H1 (cell line): ENCODE measurements around the gene OPCML. TPM values are rescaled to one million over a fixed set of nuclear protein-coding genes. Genes with fewer than 3 reads are reported as not detected.

Experiments used
- CTCF ChIA-PET: fragments of 300-600 bp; sonication (Branson Sonifier 250); formaldehyde crosslinking; loops from one replicate; lab custom pipeline; 2021; ENCODE audit not compliant: partially characterized antibody; lab: Charles Lee
- POLR2A ChIA-PET: fragments of 300-600 bp; sonication (Branson Sonifier 250); formaldehyde crosslinking; loops from one replicate; lab custom pipeline; 2021; ENCODE audit warnings: inconsistent platforms; ENCODE audit not compliant: partially characterized antibody; lab: Charles Lee
- DNase-seq, 2 experiments: peaks; one replicate each; pipeline versions ENCODE4 v3.0.0 to v3.0.0-alpha.2; 2010 to 2022; ENCODE audit warnings: low spot score in 2 of 2, low read depth in 1 of 2, mixed read lengths in 1 of 2
- FAIRE-seq: peaks from 2 replicates; lab custom pipeline; 2011; peaks lifted over from hg19 to GRCh38; lab: Jason Lieb, UNC
- H2AFZ ChIP-seq: 2 replicates; pipeline ENCODE4 v1.8.1; 2012; ENCODE audit warnings: low read length, inconsistent platforms
- H2AK5ac ChIP-seq: 2 replicates; pipeline ENCODE4 v1.6.1; 2013; ENCODE audit warnings: low read depth, low read length
- H2BK120ac ChIP-seq: replicated peaks from 2 replicates; pipeline ENCODE3; 2013; ENCODE audit warnings: low read depth, low read length, inconsistent platforms
- H2BK12ac ChIP-seq: 2 replicates; pipeline ENCODE4 v1.6.1; 2013; ENCODE audit warnings: low read depth, low read length
- H2BK15ac ChIP-seq: 2 replicates; pipeline ENCODE4 v1.6.1; 2013; ENCODE audit warnings: low read length
- H2BK20ac ChIP-seq: 2 replicates; pipeline ENCODE4 v1.6.1; 2013; ENCODE audit warnings: low read length
- H2BK5ac ChIP-seq: 2 replicates; pipeline ENCODE4 v1.6.1; 2013; ENCODE audit warnings: low read depth, low read length
- H3K14ac ChIP-seq: 2 replicates; pipeline ENCODE4 v1.6.1; 2013; ENCODE audit warnings: inconsistent platforms; ENCODE audit not compliant: insufficient read length
- H3K18ac ChIP-seq: 2 replicates; pipeline ENCODE4 v1.6.1; 2013; ENCODE audit warnings: low read length; ENCODE audit errors: extremely low read depth
- H3K23ac ChIP-seq: 2 replicates; pipeline ENCODE4 v1.6.1; 2013; ENCODE audit warnings: inconsistent platforms; ENCODE audit not compliant: insufficient read length
- H3K23me2 ChIP-seq: 2 replicates; pipeline ENCODE4 v1.6.1; 2013; ENCODE audit warnings: low read depth, low read length
- H3K27ac ChIP-seq: 2 replicates; pipeline ENCODE4 v1.6.1; 2011; ENCODE audit warnings: low read depth, low read length, inconsistent platforms
- H3K27me3 ChIP-seq, 4 experiments: replicated peaks in 1 of 4; 1 replicate in 1 of 4; 2 replicates in 3 of 4; pipeline versions ENCODE4 v1.6.1 to v1.8.1; 2011 to 2013; ENCODE audit warnings: low read length in 3 of 4, mild to moderate bottlenecking in 3 of 4, inconsistent platforms in 2 of 4, mixed read lengths in 2 of 4, moderate library complexity in 1 of 4; ENCODE audit not compliant: control insufficient read depth in 3 of 4, insufficient read depth in 3 of 4; ENCODE audit errors: extremely low read depth in 1 of 4
- H3K36me3 ChIP-seq, 4 experiments: 2 replicates each; pipeline versions ENCODE4 v1.6.1 to v1.8.1; 2011 to 2013; ENCODE audit warnings: mild to moderate bottlenecking in 4 of 4, low read length in 3 of 4, moderate library complexity in 2 of 4, control low read depth in 1 of 4, inconsistent platforms in 1 of 4; ENCODE audit not compliant: insufficient read depth in 4 of 4, control insufficient read depth in 2 of 4
- H3K4ac ChIP-seq: replicated peaks from 2 replicates; pipeline ENCODE3; 2013; ENCODE audit warnings: low read length, low read depth, mixed read lengths, inconsistent platforms; ENCODE audit not compliant: insufficient read length
- H3K4me1 ChIP-seq, 4 experiments: replicated peaks in 1 of 4; 1 replicate in 1 of 4; 2 replicates in 3 of 4; pipeline versions ENCODE4 v1.6.1 to v1.8.1; 2011 to 2013; ENCODE audit warnings: low read length in 3 of 4, inconsistent platforms in 2 of 4, mixed read lengths in 1 of 4; ENCODE audit not compliant: insufficient read depth in 4 of 4, control insufficient read depth in 3 of 4
- H3K4me2 ChIP-seq, 2 experiments: 2 replicates each; pipeline versions ENCODE4 v1.6.1 to v1.8.1; 2011 to 2013; ENCODE audit warnings: low read depth in 2 of 2, low read length in 2 of 2, control low read depth in 1 of 2, inconsistent platforms in 1 of 2, mild to moderate bottlenecking in 1 of 2; ENCODE audit not compliant: insufficient read depth in 1 of 2
- H3K4me3 ChIP-seq, 4 experiments: fragments of 200-600, 300-600 bp in 1 of 4; sonication (generic), shearing (Covaris generic), sonication (Bioruptor Twin) in 1 of 4; 2 replicates each; pipeline versions ENCODE4 v1.5.1 to v1.8.1; 2011 to 2016; ENCODE audit warnings: low read length in 4 of 4, low read depth in 3 of 4, control low read depth in 2 of 4, inconsistent platforms in 2 of 4, mild to moderate bottlenecking in 2 of 4, mixed read lengths in 1 of 4, moderate library complexity in 1 of 4; ENCODE audit not compliant: insufficient read depth in 2 of 4; ENCODE audit errors: extremely low read depth in 1 of 4
- H3K56ac ChIP-seq: replicated peaks from 2 replicates; pipeline ENCODE3; 2013; ENCODE audit warnings: low read depth, mild to moderate bottlenecking, mixed read lengths, low read length, inconsistent platforms; ENCODE audit not compliant: insufficient read length
- H3K79me1 ChIP-seq: 2 replicates; pipeline ENCODE4 v1.6.1; 2013; ENCODE audit warnings: low read depth, low read length, control low read depth
- H3K79me2 ChIP-seq, 2 experiments: 2 replicates each; pipeline versions ENCODE4 v1.6.1 to v1.8.1; 2012 to 2013; ENCODE audit warnings: low read length in 2 of 2, mild to moderate bottlenecking in 2 of 2, inconsistent platforms in 1 of 2; ENCODE audit not compliant: insufficient read depth in 2 of 2, control insufficient read depth in 1 of 2
- H3K9ac ChIP-seq, 4 experiments: replicated peaks in 1 of 4; 1 replicate in 1 of 4; 2 replicates in 3 of 4; pipeline versions ENCODE4 v1.6.1 to v1.8.1; 2011 to 2013; ENCODE audit warnings: low read depth in 3 of 4, low read length in 3 of 4, control low read depth in 2 of 4, mild to moderate bottlenecking in 2 of 4, moderate library complexity in 2 of 4, inconsistent platforms in 1 of 4; ENCODE audit errors: extremely low read depth in 1 of 4
- H3K9me3 ChIP-seq, 2 experiments: 2 replicates each; pipeline versions ENCODE4 v1.6.1 to v1.8.1; 2012 to 2013; ENCODE audit warnings: mild to moderate bottlenecking in 2 of 2, moderate library complexity in 2 of 2, control low read depth in 1 of 2, inconsistent platforms in 1 of 2, low read depth in 1 of 2, low read length in 1 of 2, mixed read lengths in 1 of 2; ENCODE audit not compliant: insufficient read depth in 2 of 2
- H4K20me1 ChIP-seq, 2 experiments: replicated peaks in 1 of 2; 2 replicates each; pipeline versions ENCODE3 to v1.8.1; 2011 to 2013; ENCODE audit warnings: inconsistent platforms in 2 of 2, low read length in 2 of 2, mild to moderate bottlenecking in 1 of 2; ENCODE audit not compliant: insufficient read depth in 2 of 2, control insufficient read depth in 1 of 2
- H4K5ac ChIP-seq: 2 replicates; pipeline ENCODE4 v1.6.1; 2013; ENCODE audit warnings: low read length, low read depth, mixed read lengths, inconsistent platforms; ENCODE audit not compliant: insufficient read length
- H4K8ac ChIP-seq: 2 replicates; pipeline ENCODE4 v1.8.0; 2013; ENCODE audit warnings: mild to moderate bottlenecking, moderate library complexity, low read length, inconsistent platforms; ENCODE audit not compliant: insufficient read depth; ENCODE audit errors: extremely low read depth
- H4K91ac ChIP-seq: replicated peaks from 2 replicates; pipeline ENCODE3; 2013; ENCODE audit warnings: low read length, mixed read lengths, inconsistent platforms; ENCODE audit not compliant: insufficient read length
- BRCA1 ChIP-seq: IDR thresholded peaks from 2 replicates; pipeline ENCODE4 v1.6.1; 2012; ENCODE audit warnings: low read depth, low read length, improper control_type of control experiment
- HDAC2 ChIP-seq, 2 experiments: fragments of 300-600 bp in 1 of 2; sonication (generic) in 1 of 2; IDR thresholded peaks; 2 replicates each; pipeline ENCODE4 v1.6.1; 2011 to 2012; ENCODE audit warnings: low read depth in 2 of 2, low read length in 2 of 2, mild to moderate bottlenecking in 2 of 2, moderate library complexity in 2 of 2, borderline replicate concordance in 1 of 2, inconsistent platforms in 1 of 2
- MAX ChIP-seq: IDR thresholded peaks from 2 replicates; pipeline ENCODE4 v1.6.1; 2012; ENCODE audit warnings: inconsistent platforms
- RAD21 ChIP-seq, 2 experiments: IDR thresholded peaks in 1 of 2; conservative IDR thresholded peaks in 1 of 2; 2 replicates each; pipeline ENCODE4 v1.6.1; 2011; ENCODE audit warnings: low read depth in 2 of 2, low read length in 2 of 2, improper control_type of control experiment in 1 of 2, inconsistent platforms in 1 of 2, mild to moderate bottlenecking in 1 of 2, moderate library complexity in 1 of 2
- YY1 ChIP-seq: IDR thresholded peaks from 2 replicates; pipeline ENCODE4 v1.6.1; 2011; ENCODE audit warnings: low read depth, mild to moderate bottlenecking, low read length
- WGBS, 2 experiments: shearing (Covaris generic) in 1 of 2; methylation state at CpG; one replicate each; pipeline versions ENCODE4 v1.1.6 to v1.1.7; 2013 to 2015; ENCODE audit warnings: low lambda C conversion rate in 2 of 2, mixed read lengths in 2 of 2, inconsistent platforms in 1 of 2, low coverage in 1 of 2, missing lambda C conversion rate in 1 of 2; ENCODE audit not compliant: insufficient replicate concordance in 2 of 2, insufficient coverage in 1 of 2, insufficient read length in 1 of 2; ENCODE audit errors: extremely low coverage in 1 of 2, missing lambda C conversion rate in 1 of 2; 5-methylcytosine and 5-hydroxymethylcytosine counted together
- polyA plus RNA-seq, 7 experiments: library from polyadenylated mRNA; depleted of rRNA in 3 of 7; stranded (reverse) in 5 of 7; unstranded in 2 of 7; fragments of >200 nt in 5 of 7; fragments of 200-250 nt in 2 of 7; gene quantifications; 1 replicate in 5 of 7; 2 replicates in 1 of 7; 4 replicates in 1 of 7; pipeline versions ENCODE4 v1.2.1 to v1.2.3, GENCODE V29; 2011 to 2013; ENCODE audit warnings: missing spikeins in 2 of 7, mixed read lengths in 2 of 7
- total RNA-seq: library from RNA; stranded (reverse); fragmentation: NEBNext Ultra II Directional; extraction: Animal tissue kit (Norgen Biotek cat#: 25700); gene quantifications from 2 replicates; pipeline ENCODE4 v1.2.1, GENCODE V29; 2021
- TF ChIP-seq, protein P1 (sequence below): IDR thresholded peaks from 2 replicates; pipeline ENCODE4 v1.6.1; 2011; ENCODE audit warnings: low read depth, mild to moderate bottlenecking, low read length; ENCODE audit not compliant: insufficient read depth

Gene OPCML
- total and polyA plus RNA-seq, 2 of the 8 experiments (the other 6 are each of a cell fraction or from before 2014, with no cell fraction given), result 2.3 to 3.1 TPM

DNA sequence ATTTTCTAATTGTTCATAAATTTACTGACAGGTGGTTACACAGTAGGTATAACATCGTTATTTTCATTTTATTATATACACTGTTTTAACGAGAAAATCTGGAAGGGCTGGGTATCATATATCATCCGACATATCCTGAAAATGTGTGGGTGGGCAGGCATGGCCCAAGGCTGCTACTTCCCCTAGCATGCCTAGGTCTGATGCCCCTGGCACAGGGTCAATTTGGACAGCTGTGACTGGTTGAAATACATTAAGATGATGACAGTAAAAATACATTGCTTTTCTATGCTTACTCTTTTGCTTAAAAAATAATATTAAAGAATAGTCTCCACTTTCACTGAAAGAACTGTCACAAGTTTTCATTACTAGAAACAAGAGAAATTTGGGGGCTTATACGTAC is 908.8 kb downstream of the OPCML start:
- Histone ChIP-seq H3K9ac (no peak overlapping the region), H3K4me3 (no peak overlapping the region), H3K27ac (no peak overlapping the region), H3K79me2 (no peaks in the 10 kb centered on the region), H2BK15ac (no peak overlapping the region), H3K23me2 (no peaks in the 10 kb centered on the region; the same call in 1 of the 2 replicates), H3K27me3 (no peaks in the 10 kb centered on the region), H3K79me1 (no peaks in the 10 kb centered on the region), H3K18ac (no peak overlapping the region), H3K9me3 (no peaks in the 10 kb centered on the region), H2BK120ac (no peak overlapping the region), H3K4ac (no peak overlapping the region), H4K5ac (no peak overlapping the region), H3K23ac (no peak overlapping the region), H3K4me2 (no peak overlapping the region), H4K91ac (no peak overlapping the region), H2BK12ac (no peak overlapping the region), H2BK5ac (no peak overlapping the region), H2AFZ (no peak overlapping the region), H3K4me1 (no peaks in the 10 kb centered on the region), H3K14ac (no peak overlapping the region), H4K8ac (no peak overlapping the region), H2AK5ac (no peak overlapping the region), H2BK20ac (no peak overlapping the region), H3K36me3 (no peaks in the 10 kb centered on the region), H3K56ac (no peak overlapping the region), H4K20me1 (no peaks in the 10 kb centered on the region)
- 84% methylated on average over 4 of the region's 4 CpGs; no CpG with 5 or more reads in 1 of the 2 experiments for WGBS, 2 experiments
- ChIA-PET CTCF (no interaction called here), POLR2A (no interaction called here)
- FAIRE-seq, result no peak
- DNase-seq, result no peak
- no peak for TF ChIP-seq RAD21 (IDR thresholded peaks at IDR 0.05 in 1 of 2, conservative IDR thresholded peaks at IDR 0.05 in 1 of 2; ENCODE audit: low read depth in 2 of 2, low read length in 2 of 2)
- TF ChIP-seq YY1, result no peak
- TF ChIP-seq, protein P1, sequence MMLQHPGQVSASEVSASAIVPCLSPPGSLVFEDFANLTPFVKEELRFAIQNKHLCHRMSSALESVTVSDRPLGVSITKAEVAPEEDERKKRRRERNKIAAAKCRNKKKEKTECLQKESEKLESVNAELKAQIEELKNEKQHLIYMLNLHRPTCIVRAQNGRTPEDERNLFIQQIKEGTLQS, result no peak
- no peak for TF ChIP-seq BRCA1
- no peak for TF ChIP-seq MAX
- TF ChIP-seq HDAC2 (IDR thresholded peaks at IDR 0.05; ENCODE audit: borderline replicate concordance in 1 of 2, low read depth in 2 of 2, low read length in 2 of 2), result no peak
